HG02642 (cell line): ENCODE measurements around the gene LY6G6F.
"Not testable (repeated sequence)": the region's sequence is repeated elsewhere in the genome, so short reads cannot be mapped to it uniquely, and the experiment has no call there.

Source experiments
- ATAC-seq: cut with Tn5 transposase; IDR thresholded peaks from one replicate; pipeline ENCODE4 v1.9.1; 2021; ENCODE audit warnings: mild to moderate bottlenecking; ENCODE audit not compliant: unreplicated experiment, poor library complexity

LY6G6F gene

GRCh38 chr6:31701666-31702404 lies 4.8 kb upstream of the LY6G6F start:
- ATAC-seq = no peak

- ATAC-seq = no peak
These were observed 4.3 kb upstream of the LY6G6F start for GRCh38 chr6:31702405-31702818.

GRCh38 chr6:31702819-31703716 lies 3.6 kb upstream of the LY6G6F start, which contains the start of gene ABHD16A:
ABHD16A (minus strand) TSS chr6:31703324; CDS start chr6:31703281, 43 bp downstream.
- peak; percentile 91 for ATAC-seq

DNA sequence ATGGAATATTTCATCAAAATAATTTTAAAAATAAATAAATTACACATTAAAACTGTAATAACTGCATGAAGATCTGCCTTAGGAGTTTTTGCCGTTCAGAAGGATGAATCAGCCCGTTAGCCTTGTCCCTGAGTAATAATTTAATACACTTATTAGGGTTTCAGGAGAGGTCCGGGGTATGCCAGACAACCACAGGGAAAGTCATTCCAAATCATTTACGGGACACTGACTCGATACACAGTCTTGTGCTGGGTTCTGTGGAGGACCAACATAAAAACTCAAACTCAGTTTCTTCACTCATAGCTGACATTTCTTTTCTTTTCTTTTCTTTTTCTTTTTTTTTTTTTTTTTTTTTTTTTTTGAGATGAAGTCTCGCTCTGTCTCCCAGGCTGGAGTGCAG lies 735 bp upstream of the LY6G6F start:
- ATAC-seq = no peak

- ATAC-seq = no peak
These were observed 1.0 kb downstream of the LY6G6F start for GRCh38 chr6:31707701-31708100.

DNA sequence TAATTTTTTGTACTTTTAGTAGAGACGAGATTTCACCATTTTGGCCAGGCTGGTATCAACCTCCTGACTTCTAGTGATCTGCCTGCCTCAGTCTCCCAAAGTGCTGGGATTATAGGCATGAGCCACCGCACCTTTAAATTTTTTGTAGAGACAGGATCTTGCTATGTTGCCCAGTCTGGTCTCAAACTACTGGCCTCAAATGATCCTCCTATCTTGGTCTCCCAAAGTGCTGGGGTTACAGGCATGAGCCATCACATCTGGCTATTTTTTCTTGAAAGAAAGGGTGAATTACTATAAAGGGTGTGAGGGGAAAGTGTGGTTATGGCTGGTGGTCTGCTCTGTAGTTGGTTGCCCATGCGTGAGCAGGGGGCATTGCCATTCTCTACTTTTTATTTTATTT lies 1.6 kb downstream of the LY6G6F start:
- no peak for ATAC-seq

DNA sequence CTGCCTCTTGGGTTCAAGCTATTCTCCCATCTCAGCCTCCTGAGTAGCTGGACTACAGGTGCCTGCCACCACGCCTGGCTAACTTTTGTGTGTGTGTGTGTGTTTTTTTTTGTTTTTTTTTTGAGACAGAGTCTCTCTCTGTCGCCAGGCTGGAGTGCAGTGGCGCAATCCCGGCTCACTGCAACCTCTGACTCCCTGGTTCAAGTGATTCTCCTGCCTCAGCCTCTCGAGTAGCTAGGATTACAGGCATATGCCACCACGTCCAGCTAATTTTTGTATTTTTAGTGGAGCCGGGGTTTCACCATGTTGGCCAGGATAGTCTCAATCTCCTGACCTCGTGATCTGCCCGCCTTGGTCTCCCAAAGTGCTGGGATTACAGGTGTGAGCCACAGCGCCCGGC lies 2.5 kb downstream of the LY6G6F start:
- not testable (repeated sequence) for ATAC-seq

DNA sequence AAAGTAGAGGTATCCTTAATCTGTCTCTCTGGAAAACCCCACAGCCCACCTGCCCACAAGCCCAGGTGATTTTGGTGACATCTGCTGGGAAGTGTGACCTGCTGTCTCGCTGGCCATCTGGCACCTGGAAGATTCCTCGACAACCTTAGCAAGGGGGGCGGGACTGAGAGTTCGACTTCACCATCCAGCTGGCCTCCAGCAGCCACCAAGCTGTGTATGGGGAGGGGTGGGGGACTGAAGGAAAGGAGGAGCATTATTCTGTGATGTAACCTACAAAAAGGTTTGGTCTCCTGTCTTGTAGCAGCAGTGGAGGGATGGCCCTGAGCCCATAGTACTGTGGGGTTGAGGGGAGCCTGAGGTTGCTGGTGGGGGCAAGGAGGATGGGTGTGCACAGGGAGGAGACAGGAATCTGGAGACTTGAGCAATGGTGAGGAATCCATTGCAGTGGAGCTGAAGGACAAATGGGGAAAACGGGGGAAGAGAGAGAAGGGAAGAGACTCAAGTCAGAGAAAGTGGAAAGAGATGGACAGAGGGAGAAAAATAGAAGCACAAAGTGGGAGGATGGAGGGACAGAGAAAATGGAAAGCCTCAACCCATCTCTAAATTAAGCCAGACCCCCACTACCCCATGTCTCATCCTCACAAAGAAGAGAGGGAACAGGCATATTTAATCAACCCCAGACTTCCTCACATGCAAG lies 4.0 kb downstream of the LY6G6F start:
- ATAC-seq = no peak

GRCh38 chr6:31711233-31711632 lies 4.6 kb downstream of the LY6G6F start:
- ATAC-seq = no peak

DNA sequence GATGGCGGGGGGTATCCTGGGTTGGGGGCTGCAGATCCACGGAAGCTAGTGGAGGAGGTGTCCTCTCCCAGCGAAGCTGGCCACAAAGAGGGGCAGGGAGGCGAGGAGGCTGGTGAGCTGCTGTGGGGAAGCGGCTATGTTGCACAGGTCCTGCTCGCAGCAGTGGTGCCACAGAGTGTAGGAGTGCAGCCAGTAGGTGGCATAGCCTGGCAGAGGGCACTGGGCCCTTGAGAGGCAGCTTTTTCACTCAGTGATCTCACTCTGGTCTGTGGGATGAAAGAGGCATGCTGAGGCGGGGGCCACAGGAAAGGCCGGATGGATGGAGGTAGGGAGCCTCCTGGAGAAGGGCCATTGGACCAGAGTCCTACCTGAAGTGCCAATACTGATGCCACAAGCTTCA lies 5.6 kb downstream of the LY6G6F start:
- no peak for ATAC-seq

GRCh38 chr6:31713465-31713864 lies 6.8 kb downstream of the LY6G6F start:
- ATAC-seq = no peak

DNA sequence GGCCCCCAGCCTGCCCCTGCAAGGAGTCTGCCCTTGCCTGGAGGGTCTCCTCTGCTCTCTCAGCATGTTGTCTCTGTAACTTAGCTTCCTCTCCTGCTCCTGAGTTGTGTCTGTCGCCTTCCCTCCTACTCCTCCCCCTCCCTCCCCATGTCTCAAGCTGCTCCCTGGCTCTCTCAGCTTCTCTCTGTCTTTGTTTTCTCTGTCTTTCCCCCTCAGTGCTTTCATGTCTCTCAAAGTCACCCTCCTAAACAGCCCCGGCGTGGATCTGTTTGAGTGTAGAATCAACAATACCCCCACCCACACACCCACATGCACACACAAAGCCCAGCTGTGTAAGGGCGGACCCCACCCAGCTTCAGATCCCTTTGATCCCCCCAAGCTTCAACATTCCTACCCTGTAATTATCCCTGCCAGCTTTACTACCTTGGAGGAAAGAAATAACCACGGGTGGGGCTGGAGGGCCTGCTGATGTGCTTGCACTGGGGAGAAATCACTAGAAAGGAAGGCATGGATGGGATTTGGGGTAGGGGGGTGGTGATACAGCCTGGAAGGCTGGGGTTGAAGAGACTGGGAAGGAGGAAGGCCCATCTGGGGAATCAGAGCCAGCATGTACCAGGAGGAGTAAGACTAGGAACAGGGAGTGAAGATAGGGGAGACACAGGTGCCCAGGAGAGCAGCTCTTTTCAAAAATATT lies 7.5 kb downstream of the LY6G6F start:
- no peak for ATAC-seq

DNA sequence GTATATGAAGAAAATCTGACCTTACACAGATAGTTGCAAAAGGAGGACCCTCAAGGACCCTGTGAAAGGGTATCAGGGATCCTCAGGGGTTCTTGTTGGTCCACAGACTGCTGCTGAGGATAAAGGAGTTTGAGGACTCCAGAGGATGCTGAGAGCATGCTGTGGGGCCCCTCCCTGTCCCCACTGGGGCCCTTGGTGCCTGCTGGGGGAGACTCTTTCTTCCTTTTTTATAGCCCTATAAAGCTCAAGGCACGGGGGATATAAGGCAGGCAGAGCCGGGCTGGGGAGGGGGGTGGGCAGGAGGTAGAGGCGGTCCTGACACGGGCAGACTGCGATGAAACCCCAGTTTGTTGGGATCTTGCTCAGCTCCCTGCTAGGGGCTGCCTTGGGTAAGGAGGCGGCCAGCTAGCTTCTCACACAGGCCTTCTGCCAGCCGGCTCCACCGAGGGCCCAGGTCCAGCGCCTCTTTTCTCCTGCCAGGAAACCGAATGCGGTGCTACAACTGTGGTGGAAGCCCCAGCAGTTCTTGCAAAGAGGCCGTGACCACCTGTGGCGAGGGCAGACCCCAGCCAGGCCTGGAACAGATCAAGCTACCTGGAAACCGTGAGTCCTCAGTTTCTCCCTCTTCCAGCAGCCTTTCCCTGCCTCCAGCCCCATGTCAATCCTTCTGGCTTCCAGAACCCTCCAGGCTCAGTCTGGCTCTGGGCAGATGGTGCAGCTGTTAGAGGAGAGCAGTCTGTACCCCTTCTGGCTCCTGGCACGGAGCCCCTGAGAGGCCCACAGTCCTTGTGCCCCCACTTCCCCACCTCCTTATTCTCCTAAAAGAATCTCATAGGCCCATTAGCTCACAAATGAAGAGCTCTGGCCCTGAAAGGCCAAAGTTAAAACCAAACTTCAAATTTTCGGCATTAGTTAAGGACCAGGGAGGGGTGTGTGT lies 8.6 kb downstream of the LY6G6F start, which contains the start of gene LY6G6D:
TSS of gene LY6G6D (plus strand) at position 327 of the 937 bp plus-strand sequence. CDS start at position 335, 8 bp downstream.
- no peak for ATAC-seq

DNA sequence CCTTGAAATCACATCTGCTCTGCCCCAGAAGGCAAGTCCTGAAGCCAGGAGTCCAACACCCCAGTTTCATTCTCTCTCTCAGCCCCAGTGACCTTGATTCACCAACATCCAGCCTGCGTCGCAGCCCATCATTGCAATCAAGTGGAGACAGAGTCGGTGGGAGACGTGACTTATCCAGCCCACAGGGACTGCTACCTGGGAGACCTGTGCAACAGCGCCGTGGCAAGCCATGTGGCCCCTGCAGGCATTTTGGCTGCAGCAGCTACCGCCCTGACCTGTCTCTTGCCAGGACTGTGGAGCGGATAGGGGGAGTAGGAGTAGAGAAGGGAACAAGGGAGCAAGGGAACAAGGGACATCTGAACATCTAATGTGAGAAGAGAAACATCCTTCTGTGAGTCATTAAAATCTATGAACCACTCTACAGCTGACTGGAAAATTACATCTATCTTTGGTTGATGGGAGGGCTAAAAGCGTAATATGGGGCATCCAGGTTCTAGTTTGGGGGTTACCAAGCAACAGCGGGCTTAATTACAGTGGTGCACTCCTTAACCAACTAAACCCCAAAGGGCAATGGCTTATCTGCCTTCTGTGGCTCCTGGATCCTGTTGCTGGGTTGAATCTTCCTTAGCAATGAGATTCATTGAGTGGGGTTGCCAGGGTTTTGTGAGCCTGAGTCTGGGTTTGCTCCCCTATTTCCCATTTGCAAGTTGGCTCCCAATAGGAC lies 11.0 kb downstream of the LY6G6F start:
- no peak for ATAC-seq

- no peak for ATAC-seq
These were observed 11.6 kb downstream of the LY6G6F start for GRCh38 chr6:31718265-31718664.

- ATAC-seq = no peak
These were observed 12.3 kb downstream of the LY6G6F start for GRCh38 chr6:31719001-31719400.

DNA sequence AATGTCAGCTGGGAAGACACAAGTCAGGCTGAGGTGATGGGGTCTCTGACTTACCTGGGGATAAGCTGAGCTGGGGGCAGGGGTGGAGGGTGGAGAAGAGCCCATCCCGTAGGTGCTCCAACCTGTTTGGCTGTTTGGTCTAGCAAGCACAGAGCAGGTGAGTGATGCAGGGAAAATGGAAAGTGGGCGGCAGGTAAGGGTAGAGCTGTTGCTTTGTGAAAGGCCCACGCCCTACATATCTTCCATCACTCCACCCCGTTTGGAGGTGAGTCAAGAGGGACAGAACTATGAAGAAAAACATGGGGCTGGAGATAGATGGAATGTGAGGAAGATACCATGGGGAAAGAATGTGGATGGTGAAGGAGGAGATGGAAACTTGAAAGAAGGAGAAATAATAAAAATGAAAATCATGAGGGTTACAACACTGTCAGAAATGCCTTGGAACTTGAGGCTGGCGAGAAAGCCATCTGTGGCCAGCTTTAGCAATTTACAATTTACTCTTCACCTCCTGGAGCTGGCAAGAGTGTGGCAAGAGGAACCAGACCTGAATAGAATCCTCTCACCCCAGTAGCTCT lies 13.6 kb downstream of the LY6G6F start:
- ATAC-seq = no peak
